ENCODE data around the gene GPR78.

GPR78 gene

GRCh38 chr4:8613421-8614364 is 33.5 kb downstream of the GPR78 start:
- Histone ChIP-seq H3K4me2 (ENCODE audit: insufficient read depth, low read length) (no peak overlapping the region), H2AFZ (ENCODE audit: low read depth, low read length) (no peak overlapping the region), H3K27ac (ENCODE audit: low read length) (no peak overlapping the region), H3K4me3 (ENCODE audit: low read depth in 1 of 2, low read length in 2 of 2) (no peak overlapping the region), H3K36me3 (ENCODE audit: insufficient read depth, low read length) (no peaks in the 10 kb centered on the region), H3K27me3 (ENCODE audit: insufficient read depth, low read length, poor library complexity) (no peaks in the 10 kb centered on the region), H3K9ac (ENCODE audit: low read depth, low read length) (no peak overlapping the region), H3K4me1 (ENCODE audit: insufficient read depth, low read length) (no peaks in the 10 kb centered on the region), H4K20me1 (ENCODE audit: insufficient read depth, low read length) (no peaks in the 10 kb centered on the region; the same call in none of the 2 replicates), H3K79me2 (ENCODE audit: insufficient read depth, low read length) (no peaks in the 10 kb centered on the region), H3K9me3 (ENCODE audit: insufficient read depth, low read length, severe bottlenecking) (no peaks in the 10 kb centered on the region)
- ATAC-seq (ENCODE audit: insufficient read depth, low read depth) = no peak
- TF ChIP-seq EZH2 (IDR thresholded peaks at IDR 0.05; ENCODE audit: borderline replicate concordance, low read depth, low read length, severe bottlenecking) = no peak
- no peak for TF ChIP-seq CTCF (IDR thresholded peaks at IDR 0.05; ENCODE audit: borderline replicate concordance, extremely low read depth, low read length, poor library complexity, severe bottlenecking)
- DNase-seq = no peak

- no peaks in the 10 kb centered on the region; the same call in none of the 2 replicates for H4K20me1 ChIP-seq (ENCODE audit: insufficient read depth, low read length)
- ATAC-seq (ENCODE audit: insufficient read depth, low read depth) (peak; percentile 44; the same call in 1 of the 3 replicates), DNase-seq (peak; percentile 17)
- no peak overlapping the region for H2AFZ ChIP-seq (ENCODE audit: low read depth, low read length)
- no peak overlapping the region for H3K9ac ChIP-seq (ENCODE audit: low read depth, low read length)
- no peak overlapping the region for H3K27ac ChIP-seq (ENCODE audit: low read length)
- no peaks in the 10 kb centered on the region for H3K36me3 ChIP-seq (ENCODE audit: insufficient read depth, low read length)
- TF ChIP-seq EZH2 (IDR thresholded peaks at IDR 0.05; ENCODE audit: borderline replicate concordance, low read depth, low read length, severe bottlenecking) = no peak
- no peak for TF ChIP-seq CTCF (IDR thresholded peaks at IDR 0.05; ENCODE audit: borderline replicate concordance, extremely low read depth, low read length, poor library complexity, severe bottlenecking)
- H3K4me2 ChIP-seq (ENCODE audit: insufficient read depth, low read length) = no peak overlapping the region
- no peaks in the 10 kb centered on the region for H3K27me3 ChIP-seq (ENCODE audit: insufficient read depth, low read length, poor library complexity)
- no peaks in the 10 kb centered on the region for H3K9me3 ChIP-seq (ENCODE audit: insufficient read depth, low read length, severe bottlenecking)
- no peak overlapping the region for H3K4me3 ChIP-seq (ENCODE audit: low read depth in 1 of 2, low read length in 2 of 2)
- no peaks in the 10 kb centered on the region for H3K4me1 ChIP-seq (ENCODE audit: insufficient read depth, low read length)
- H3K79me2 ChIP-seq (ENCODE audit: insufficient read depth, low read length) = no peaks in the 10 kb centered on the region
These were observed 34.4 kb downstream of the GPR78 start for GRCh38 chr4:8614365-8615193.

- Histone ChIP-seq H2AFZ (ENCODE audit: low read depth, low read length) (no peak overlapping the region), H3K36me3 (ENCODE audit: insufficient read depth, low read length) (no peaks in the 10 kb centered on the region), H3K9me3 (ENCODE audit: insufficient read depth, low read length, severe bottlenecking) (no peaks in the 10 kb centered on the region), H3K4me1 (ENCODE audit: insufficient read depth, low read length) (no peaks in the 10 kb centered on the region), H3K4me3 (ENCODE audit: low read depth in 1 of 2, low read length in 2 of 2) (no peak overlapping the region), H3K27ac (ENCODE audit: low read length) (no peak overlapping the region), H4K20me1 (ENCODE audit: insufficient read depth, low read length) (no peaks in the 10 kb centered on the region; the same call in none of the 2 replicates), H3K79me2 (ENCODE audit: insufficient read depth, low read length) (no peaks in the 10 kb centered on the region), H3K4me2 (ENCODE audit: insufficient read depth, low read length) (no peak overlapping the region), H3K27me3 (ENCODE audit: insufficient read depth, low read length, poor library complexity) (no peaks in the 10 kb centered on the region), H3K9ac (ENCODE audit: low read depth, low read length) (no peak overlapping the region)
- no peak for ATAC-seq (ENCODE audit: insufficient read depth, low read depth)
- DNase-seq = no peak
- TF ChIP-seq EZH2 (IDR thresholded peaks at IDR 0.05; ENCODE audit: borderline replicate concordance, low read depth, low read length, severe bottlenecking) (no peak), CTCF (IDR thresholded peaks at IDR 0.05; ENCODE audit: borderline replicate concordance, extremely low read depth, low read length, poor library complexity, severe bottlenecking) (no peak)
These were observed 35.2 kb downstream of the GPR78 start for GRCh38 chr4:8615366-8615765.

All from DND-41 (cell line).